HepG2 (cell line): ENCODE measurements around the gene TSPAN32. TPM values are rescaled to one million over a fixed set of nuclear protein-coding genes. Genes with fewer than 3 reads are reported as not detected.

Source experiments
- ATAC-seq: fragments of 200-7000 bp; cut with Tn5 transposase; 3 replicates; pipeline ENCODE4 v1.9.1; 2020; ENCODE audit warnings: mild to moderate bottlenecking, moderate library complexity
- BruUV-seq: library from RNA; stranded (reverse); fragments of 400-500 nt; replicated peaks from 2 replicates; lab custom pipeline; 2021; lab: Mats Ljungman, UMichigan
- CTCF ChIA-PET: fragments of 300-600 bp; formaldehyde crosslinking; extraction: SDS; loops from one replicate; lab custom pipeline; 2021; ENCODE audit warnings: low total read pairs, inconsistent platforms, low intra/inter-chr PET ratio; lab: Yijun Ruan, JAX
- POLR2A ChIA-PET: fragments of 350-600 bp; sonication (Branson Sonifier 250); formaldehyde crosslinking; loops from one replicate; lab custom pipeline; 2020; ENCODE audit warnings: antibody characterized with exemption, inconsistent platforms; lab: Yijun Ruan, JAX
- DNase-seq: peaks from one replicate; pipeline ENCODE4 v3.0.0-alpha.2; 2015; ENCODE audit warnings: low spot score
- FAIRE-seq: peaks from 3 replicates; lab custom pipeline; 2011; peaks lifted over from hg19 to GRCh38; lab: Jason Lieb, UNC
- H2AFZ ChIP-seq: one replicate; pipeline ENCODE4 v1.6.1; 2011; ENCODE audit warnings: low read length, inconsistent platforms
- H3K27ac ChIP-seq: fragments of 300-600 bp; 3 replicates; pipeline ENCODE4 v1.8.0; 2011; ENCODE audit warnings: mixed run types, mild to moderate bottlenecking, mixed read lengths, low read length, inconsistent platforms; ENCODE audit not compliant: insufficient read depth; ENCODE audit errors: extremely low read length
- H3K27me3 ChIP-seq, 2 experiments: fragments of 200-600 bp in 1 of 2; 2 replicates in 1 of 2; 3 replicates in 1 of 2; pipeline versions ENCODE4 v1.6.0 to v1.8.0; 2011; ENCODE audit warnings: low read length in 2 of 2, mild to moderate bottlenecking in 2 of 2, moderate library complexity in 2 of 2, inconsistent platforms in 1 of 2; ENCODE audit not compliant: insufficient read depth in 2 of 2, control insufficient read depth in 1 of 2
- H3K36me3 ChIP-seq, 2 experiments: fragments of 200-600 bp in 1 of 2; replicated peaks in 1 of 2; 2 replicates in 1 of 2; 3 replicates in 1 of 2; pipeline versions ENCODE4 v1.5.1 to v1.8.0; 2011; ENCODE audit warnings: low read length in 2 of 2, inconsistent platforms in 1 of 2; ENCODE audit not compliant: insufficient read depth in 2 of 2, control insufficient read depth in 1 of 2
- H3K4me1 ChIP-seq: 2 replicates; pipeline ENCODE4 v1.5.1; 2012; ENCODE audit warnings: low read length, inconsistent platforms; ENCODE audit not compliant: insufficient read depth
- H3K4me2 ChIP-seq: 2 replicates; pipeline ENCODE4 v1.6.0; 2011; ENCODE audit warnings: low read depth, low read length, inconsistent platforms
- H3K4me3 ChIP-seq, 3 experiments: fragments of 200-600 bp in 1 of 3; sonication (generic), shearing (Covaris generic) in 1 of 3; replicated peaks in 1 of 3; 2 replicates each; pipeline ENCODE4 v1.5.1; 2011 to 2016; ENCODE audit warnings: low read length in 3 of 3, inconsistent platforms in 2 of 3, low read depth in 2 of 3, mild to moderate bottlenecking in 2 of 3, control low read depth in 1 of 3, mixed read lengths in 1 of 3; ENCODE audit not compliant: insufficient read depth in 1 of 3
- H3K79me2 ChIP-seq: one replicate; pipeline ENCODE4 v1.6.1; 2011; ENCODE audit warnings: low read length, inconsistent platforms; ENCODE audit not compliant: insufficient read depth
- H3K9ac ChIP-seq: 2 replicates; pipeline ENCODE4 v1.6.0; 2011; ENCODE audit warnings: mild to moderate bottlenecking, low read depth, low read length, inconsistent platforms; ENCODE audit not compliant: insufficient read depth
- H3K9me3 ChIP-seq: 2 replicates; pipeline ENCODE4 v1.5.1; 2012; ENCODE audit warnings: mild to moderate bottlenecking, low read length
- H4K20me1 ChIP-seq: 2 replicates; pipeline ENCODE4 v1.6.0; 2011; ENCODE audit warnings: inconsistent platforms, mild to moderate bottlenecking, low read length, moderate library complexity; ENCODE audit not compliant: insufficient read depth
- GATAD1 ChIP-seq: IDR thresholded peaks from 2 replicates; pipeline ENCODE4 v1.6.1; 2016; ENCODE audit warnings: missing genetic modification reagents, missing compliant biosample characterization
- JARID2 ChIP-seq: sonication (generic); formaldehyde crosslinking; IDR thresholded peaks from 2 replicates; pipeline ENCODE4 v1.8.1; 2023; ENCODE audit warnings: missing genetic modification reagents, inconsistent platforms; ENCODE audit not compliant: insufficient replicate concordance
- MEF2D ChIP-seq: sonication (generic); formaldehyde crosslinking; IDR thresholded peaks from 2 replicates; pipeline ENCODE4 v1.5.1; 2020; ENCODE audit warnings: mild to moderate bottlenecking, missing genetic modification reagents
- NFATC3 ChIP-seq: sonication (generic); formaldehyde crosslinking; IDR thresholded peaks from 2 replicates; pipeline ENCODE4 v1.5.1; 2020; ENCODE audit warnings: mild to moderate bottlenecking, missing genetic modification reagents
- RARG ChIP-seq: sonication (generic); formaldehyde crosslinking; IDR thresholded peaks from 2 replicates; pipeline ENCODE4 v1.4.0; 2020; ENCODE audit warnings: low read depth, mild to moderate bottlenecking, missing genetic modification reagents
- REPIN1 ChIP-seq: sonication (generic); formaldehyde crosslinking; IDR thresholded peaks from 2 replicates; pipeline ENCODE4 v1.8.0; 2022; ENCODE audit warnings: missing genetic modification reagents, low read depth, mild to moderate bottlenecking, borderline replicate concordance
- SMARCC2 ChIP-seq: fragments of 450-650 bp; IDR thresholded peaks from 2 replicates; pipeline ENCODE4 v1.6.1; 2017; ENCODE audit warnings: antibody characterized with exemption, mild to moderate bottlenecking
- ZBTB7B ChIP-seq: sonication (generic); formaldehyde crosslinking; IDR thresholded peaks from 2 replicates; pipeline ENCODE4 v1.4.0; 2020; ENCODE audit warnings: missing genetic modification reagents
- ZNF3 ChIP-seq: IDR thresholded peaks from 2 replicates; pipeline ENCODE4 v1.7.0; 2017; ENCODE audit warnings: inconsistent platforms
- WGBS: methylation state at CpG from one replicate; pipeline ENCODE4 v1.1.6; 2017; ENCODE audit warnings: low lambda C conversion rate; 5-methylcytosine and 5-hydroxymethylcytosine counted together
- in situ Hi-C: cut with HindIII; loops from 2 replicates; pipeline ENCODE4 v1.10.0; 2017; ENCODE audit warnings: low pct_unique_long_range_greater_than_20kb; ENCODE audit not compliant: extremely low pct_ligation_motif_present
- intact Hi-C: fragments of 100-400 bp; cut with micrococcal nuclease; formaldehyde crosslinking; loops from one replicate; pipeline ENCODE4 v1.10.0; 2022; ENCODE audit not compliant: unreplicated experiment
- polyA plus RNA-seq, 8 experiments: library from polyadenylated mRNA; depleted of rRNA in 3 of 8; stranded (reverse) in 7 of 8; unstranded in 1 of 8; fragments of >200 nt; fragmentation: Illumina TruSeq in 4 of 8; extraction: Trizol in 4 of 8; gene quantifications; 2 replicates each; pipeline versions ENCODE4 v1.2.1 to v1.2.3, GENCODE V29; 2011 to 2016; ENCODE audit warnings: low read depth in 4 of 8, missing spikeins in 1 of 8, mixed read lengths in 1 of 8; ENCODE audit not compliant: insufficient read depth in 1 of 8
- total RNA-seq, 5 experiments: library from RNA; depleted of rRNA; stranded (reverse); fragments of >200 nt; fragmentation: Illumina TruSeq; extraction: Trizol; gene quantifications; 2 replicates each; pipeline ENCODE4 v1.2.3, GENCODE V29; 2016; ENCODE audit warnings: low read depth in 1 of 5
- TF ChIP-seq, protein P1 (sequence below): sonication (generic); formaldehyde crosslinking; IDR thresholded peaks from 2 replicates; pipeline ENCODE4 v1.4.0; 2020; ENCODE audit warnings: missing genetic modification reagents
- TF ChIP-seq, protein P2 (sequence below): sonication (generic); formaldehyde crosslinking; IDR thresholded peaks from 2 replicates; pipeline ENCODE4 v1.5.0; 2020; ENCODE audit warnings: mild to moderate bottlenecking, low read depth, missing genetic modification reagents, borderline replicate concordance
- TF ChIP-seq, protein P3 (sequence below): sonication (generic); formaldehyde crosslinking; IDR thresholded peaks from 2 replicates; pipeline ENCODE4 v1.8.1; 2023; ENCODE audit warnings: mild to moderate bottlenecking, missing genetic modification reagents
- TF ChIP-seq, protein P4 (sequence below): sonication (generic); formaldehyde crosslinking; IDR thresholded peaks from 2 replicates; pipeline ENCODE4 v1.4.0; 2020; ENCODE audit warnings: missing genetic modification reagents

Gene TSPAN32
- total and polyA plus RNA-seq, 2 of the 13 experiments (the other 11 are each of a cell fraction or from before 2014, with no cell fraction given), result 0.09 to 0.70 TPM

DNA sequence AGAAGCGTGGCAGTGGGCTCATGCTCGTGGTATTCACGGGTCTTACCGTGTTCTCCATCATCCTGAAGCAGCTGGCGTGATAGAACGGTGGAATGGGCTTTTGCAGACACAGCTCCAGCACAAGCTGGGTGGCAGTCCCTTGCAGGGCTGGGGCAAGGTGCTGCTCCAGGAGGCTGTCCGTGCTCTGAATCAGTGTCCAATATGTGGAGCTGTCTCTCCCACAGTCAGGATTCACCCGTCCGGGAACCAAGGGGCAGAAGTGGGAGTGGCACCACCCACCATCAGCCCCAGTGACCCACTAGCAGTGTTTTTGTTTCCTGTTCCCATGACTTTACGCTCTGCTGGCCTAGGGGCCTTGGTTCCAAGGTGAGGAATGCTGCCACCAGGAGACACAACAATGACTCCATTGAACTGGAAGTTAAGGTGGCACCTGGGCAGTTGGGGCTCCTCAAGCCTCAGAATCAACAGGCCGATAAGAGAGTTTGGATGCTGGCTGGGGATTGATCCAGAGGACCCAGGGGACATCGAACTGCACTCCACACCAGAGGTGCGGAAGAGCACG, 58.3 kb downstream of the TSPAN32 start:
- Histone ChIP-seq H3K4me1 (no peaks in the 10 kb centered on the region), H3K79me2 (no peaks in the 10 kb centered on the region), H3K4me3 (no peak overlapping the region), H2AFZ (no peak overlapping the region), H3K27me3 (peaks cover 16 to 78% of the 10 kb centered on the region in 2 experiments), H3K9ac (no peak overlapping the region), H4K20me1 (no peaks in the 10 kb centered on the region), H3K36me3 (no peaks in the 10 kb centered on the region), H3K9me3 (no peaks in the 10 kb centered on the region), H3K4me2 (no peak overlapping the region), H3K27ac (no peak overlapping the region)
- no peak for FAIRE-seq
- TF ChIP-seq, protein P1, sequence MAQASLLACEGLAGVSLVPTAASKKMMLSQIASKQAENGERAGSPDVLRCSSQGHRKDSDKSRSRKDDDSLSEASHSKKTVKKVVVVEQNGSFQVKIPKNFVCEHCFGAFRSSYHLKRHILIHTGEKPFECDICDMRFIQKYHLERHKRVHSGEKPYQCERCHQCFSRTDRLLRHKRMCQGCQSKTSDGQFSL, result no peak
- TF ChIP-seq RARG, result no peak
- TF ChIP-seq JARID2 (CRISPR knock-in tag), result no peak
- no peak for TF ChIP-seq NFATC3
- TF ChIP-seq GATAD1 (CRISPR knock-in tag), result no peak
- TF ChIP-seq, protein P2, sequence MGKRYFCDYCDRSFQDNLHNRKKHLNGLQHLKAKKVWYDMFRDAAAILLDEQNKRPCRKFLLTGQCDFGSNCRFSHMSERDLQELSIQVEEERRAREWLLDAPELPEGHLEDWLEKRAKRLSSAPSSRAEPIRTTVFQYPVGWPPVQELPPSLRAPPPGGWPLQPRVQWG, result no peak
- no peak for TF ChIP-seq SMARCC2
- no peak for TF ChIP-seq ZNF3 (CRISPR knock-in tag)
- no peak for TF ChIP-seq ZBTB7B
- TF ChIP-seq, protein P3, sequence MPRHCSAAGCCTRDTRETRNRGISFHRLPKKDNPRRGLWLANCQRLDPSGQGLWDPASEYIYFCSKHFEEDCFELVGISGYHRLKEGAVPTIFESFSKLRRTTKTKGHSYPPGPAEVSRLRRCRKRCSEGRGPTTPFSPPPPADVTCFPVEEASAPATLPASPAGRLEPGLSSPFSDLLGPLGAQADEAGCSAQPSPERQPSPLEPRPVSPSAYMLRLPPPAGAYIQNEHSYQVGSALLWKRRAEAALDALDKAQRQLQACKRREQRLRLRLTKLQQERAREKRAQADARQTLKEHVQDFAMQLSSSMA (CRISPR knock-in tag), result no peak
- TF ChIP-seq MEF2D (CRISPR knock-in tag), result no peak
- no peak for TF ChIP-seq REPIN1 (CRISPR knock-in tag)
- TF ChIP-seq, protein P4, sequence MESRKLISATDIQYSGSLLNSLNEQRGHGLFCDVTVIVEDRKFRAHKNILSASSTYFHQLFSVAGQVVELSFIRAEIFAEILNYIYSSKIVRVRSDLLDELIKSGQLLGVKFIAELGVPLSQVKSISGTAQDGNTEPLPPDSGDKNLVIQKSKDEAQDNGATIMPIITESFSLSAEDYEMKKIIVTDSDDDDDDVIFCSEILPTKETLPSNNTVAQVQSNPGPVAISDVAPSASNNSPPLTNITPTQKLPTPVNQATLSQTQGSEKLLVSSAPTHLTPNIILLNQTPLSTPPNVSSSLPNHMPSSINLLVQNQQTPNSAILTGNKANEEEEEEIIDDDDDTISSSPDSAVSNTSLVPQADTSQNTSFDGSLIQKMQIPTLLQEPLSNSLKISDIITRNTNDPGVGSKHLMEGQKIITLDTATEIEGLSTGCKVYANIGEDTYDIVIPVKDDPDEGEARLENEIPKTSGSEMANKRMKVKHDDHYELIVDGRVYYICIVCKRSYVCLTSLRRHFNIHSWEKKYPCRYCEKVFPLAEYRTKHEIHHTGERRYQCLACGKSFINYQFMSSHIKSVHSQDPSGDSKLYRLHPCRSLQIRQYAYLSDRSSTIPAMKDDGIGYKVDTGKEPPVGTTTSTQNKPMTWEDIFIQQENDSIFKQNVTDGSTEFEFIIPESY (CRISPR knock-in tag), result no peak
- WGBS, result 9% methylated on average over 8 of the region's 14 CpGs
- no TSS peak for BruUV-seq
- CTCF ChIA-PET, result no interaction called here
- ATAC-seq, result no peak
- intact Hi-C loops, result no loop called here
- POLR2A ChIA-PET, result no interaction called here
- no peak for DNase-seq
- in situ Hi-C loops, result no loop called here
